Muscle layer of colon (tissue), 2 donors: ENCODE data around the gene CSAD.

Experiments
- H3K27ac ChIP-seq: one replicate; pipeline ENCODE4 v1.7.0; 2013; ENCODE audit warnings: low read depth, mild to moderate bottlenecking, low read length, moderate library complexity
- H3K27me3 ChIP-seq, 2 donors: one replicate each; pipeline ENCODE4 v1.7.0; 2013; ENCODE audit warnings: low read length in 2 of 2, mild to moderate bottlenecking in 2 of 2; ENCODE audit not compliant: insufficient read depth in 2 of 2, control insufficient read depth in 1 of 2
- H3K36me3 ChIP-seq: one replicate; pipeline ENCODE4 v1.7.0; 2013; ENCODE audit warnings: mild to moderate bottlenecking, low read length; ENCODE audit not compliant: insufficient read depth
- H3K4me1 ChIP-seq: one replicate; pipeline ENCODE4 v1.7.0; 2013; ENCODE audit warnings: mild to moderate bottlenecking, low read length; ENCODE audit not compliant: insufficient read depth
- H3K4me3 ChIP-seq, 2 donors: one replicate each; pipeline ENCODE4 v1.7.0; 2013; ENCODE audit warnings: low read length in 2 of 2, low read depth in 1 of 2, mild to moderate bottlenecking in 1 of 2, moderate library complexity in 1 of 2
- H3K9ac ChIP-seq: one replicate; pipeline ENCODE4 v1.7.0; 2013; ENCODE audit warnings: low read length
- H3K9me3 ChIP-seq: one replicate; pipeline ENCODE4 v1.7.0; 2013; ENCODE audit warnings: mild to moderate bottlenecking, low read length
- donor health status: abdominal sarcoma.
- donor health status: Adenocarcinoma of cecum.

Gene CSAD

GRCh38 chr12:53180220-53180930, at the start of gene CSAD, which contains the start of gene ZNF740:
Gene CSAD, minus strand, starts transcription at chr12:53180925. Its CDS starts 7,455 bp downstream, at chr12:53173470.
Gene ZNF740, plus strand, starts transcription at chr12:53180722. Its CDS starts 1,262 bp downstream, at chr12:53181984.
- peak within 1 kb of the TSS; percentile 69 for H3K27ac ChIP-seq
- H3K27me3 ChIP-seq = no peaks in the 10 kb centered on the region
- H3K9me3 ChIP-seq = no peaks in the 10 kb centered on the region
- peaks cover 33% of the 10 kb centered on the region for H3K36me3 ChIP-seq
- H3K4me3 ChIP-seq = peak within 1 kb of the TSS; percentile 56 to 88
- peak within 1 kb of the TSS; percentile 78 for H3K9ac ChIP-seq
- H3K4me1 ChIP-seq = peaks cover 47% of the 10 kb centered on the region

GRCh38 chr12:53230108-53230845, 49.6 kb upstream of the CSAD start:
- H3K9me3 ChIP-seq = no peaks in the 10 kb centered on the region
- no peak overlapping the region for H3K9ac ChIP-seq
- H3K36me3 ChIP-seq = peaks cover 10% of the 10 kb centered on the region
- H3K27ac ChIP-seq = peak overlapping the region; percentile 93
- peaks cover 53% of the 10 kb centered on the region for H3K4me1 ChIP-seq
- no peak overlapping the region for H3K4me3 ChIP-seq
- no peaks in the 10 kb centered on the region for H3K27me3 ChIP-seq

- Histone ChIP-seq H3K4me1 (peaks cover 55% of the 10 kb centered on the region), H3K4me3 (no peak overlapping the region), H3K27me3 (no peaks in the 10 kb centered on the region), H3K9me3 (no peaks in the 10 kb centered on the region), H3K27ac (no peak overlapping the region), H3K36me3 (peaks cover 10% of the 10 kb centered on the region), H3K9ac (no peak overlapping the region)
Observed at GRCh38 chr12:53229454-53229853, 48.7 kb upstream of the CSAD start.

- no peak overlapping the region for H3K4me3 ChIP-seq
- no peaks in the 10 kb centered on the region for H3K9me3 ChIP-seq
- H3K27ac ChIP-seq = no peak overlapping the region
- H3K9ac ChIP-seq = no peak overlapping the region
- no peaks in the 10 kb centered on the region for H3K27me3 ChIP-seq
- peaks cover 55% of the 10 kb centered on the region for H3K4me1 ChIP-seq
- peaks cover 10% of the 10 kb centered on the region for H3K36me3 ChIP-seq
Observed at GRCh38 chr12:53227836-53228235, 47.1 kb upstream of the CSAD start.

- Histone ChIP-seq H3K27me3 (no peaks in the 10 kb centered on the region), H3K27ac (no peak overlapping the region), H3K36me3 (peaks cover 10% of the 10 kb centered on the region), H3K9ac (no peak overlapping the region), H3K4me1 (peaks cover 55% of the 10 kb centered on the region), H3K4me3 (no peak overlapping the region), H3K9me3 (no peaks in the 10 kb centered on the region)
Observed at GRCh38 chr12:53227341-53227740, 46.6 kb upstream of the CSAD start.

- no peaks in the 10 kb centered on the region for H3K9me3 ChIP-seq
- no peaks in the 10 kb centered on the region for H3K27me3 ChIP-seq
- H3K36me3 ChIP-seq = peaks cover 10% of the 10 kb centered on the region
- H3K27ac ChIP-seq = no peak overlapping the region
- H3K4me3 ChIP-seq = no peak overlapping the region
- peaks cover 59% of the 10 kb centered on the region for H3K4me1 ChIP-seq
- H3K9ac ChIP-seq = no peak overlapping the region
Observed at GRCh38 chr12:53226815-53227214, 46.1 kb upstream of the CSAD start.

- Histone ChIP-seq H3K27ac (no peak overlapping the region), H3K36me3 (peaks cover 10% of the 10 kb centered on the region), H3K9ac (no peak overlapping the region), H3K9me3 (no peaks in the 10 kb centered on the region), H3K4me1 (peaks cover 50% of the 10 kb centered on the region), H3K4me3 (no peak overlapping the region), H3K27me3 (no peaks in the 10 kb centered on the region)
Observed at GRCh38 chr12:53225635-53226424, 45.1 kb upstream of the CSAD start.

GRCh38 chr12:53224897-53225634, 44.3 kb upstream of the CSAD start:
- no peaks in the 10 kb centered on the region for H3K9me3 ChIP-seq
- H3K4me3 ChIP-seq = no peak overlapping the region
- peak overlapping the region; percentile 34 for H3K9ac ChIP-seq
- peaks cover 44% of the 10 kb centered on the region for H3K4me1 ChIP-seq
- peak overlapping the region; percentile 100 for H3K27ac ChIP-seq
- H3K36me3 ChIP-seq = peaks cover 10% of the 10 kb centered on the region
- H3K27me3 ChIP-seq = no peaks in the 10 kb centered on the region

GRCh38 chr12:53224061-53224896, 43.6 kb upstream of the CSAD start:
- H3K27ac ChIP-seq = peak overlapping the region; percentile 100
- peaks cover 42% of the 10 kb centered on the region for H3K4me1 ChIP-seq
- peak overlapping the region; percentile 39 for H3K9ac ChIP-seq
- peak overlapping the region in 1 of 2 donors; percentile 16 for H3K4me3 ChIP-seq
- no peaks in the 10 kb centered on the region for H3K27me3 ChIP-seq
- peaks cover 10% of the 10 kb centered on the region for H3K36me3 ChIP-seq
- no peaks in the 10 kb centered on the region for H3K9me3 ChIP-seq

GRCh38 chr12:53223389-53224060, 42.8 kb upstream of the CSAD start:
- Histone ChIP-seq H3K4me3 (peak overlapping the region in 1 of 2 donors; percentile 16), H3K9me3 (no peaks in the 10 kb centered on the region), H3K27ac (peak overlapping the region; percentile 100), H3K9ac (peak overlapping the region; percentile 39), H3K4me1 (peaks cover 42% of the 10 kb centered on the region), H3K36me3 (peaks cover 10% of the 10 kb centered on the region), H3K27me3 (no peaks in the 10 kb centered on the region)
